PC-9 (cell line): ENCODE measurements around the gene STRN4.

Experiments
- EZH2 ChIP-seq: fragments of 200-600 bp; sonication (generic); IDR thresholded peaks from 2 replicates; pipeline ENCODE4 v1.8.0; 2017; ENCODE audit warnings: antibody characterized with exemption, low read depth
- TF ChIP-seq, protein P1 (sequence below): fragments of 200-600 bp; sonication (generic); conservative IDR thresholded peaks from 2 replicates; pipeline ENCODE4 v1.6.1; 2017; ENCODE audit warnings: mixed run types, antibody characterized with exemption, mild to moderate bottlenecking, moderate library complexity

DNA sequence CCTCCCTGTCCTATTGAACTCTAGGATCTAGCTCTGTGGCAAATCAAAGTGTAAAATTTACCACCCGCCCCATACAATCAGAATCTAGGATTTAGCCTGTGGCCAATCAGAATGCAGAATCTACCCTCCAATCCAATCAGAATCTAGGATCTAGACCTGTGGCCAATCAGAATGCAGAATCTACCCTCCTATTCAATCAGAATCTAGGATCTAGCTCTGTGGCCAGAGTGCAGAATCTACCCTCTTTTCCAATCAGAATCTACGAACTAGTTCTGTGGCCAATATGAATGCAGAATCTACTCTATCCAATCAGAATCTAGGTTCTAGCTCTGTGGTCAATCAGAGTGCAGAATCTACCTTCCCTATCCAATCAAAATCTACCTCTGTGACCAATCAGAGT is 55.1 kb downstream of the STRN4 start:
- TF ChIP-seq, protein P1, sequence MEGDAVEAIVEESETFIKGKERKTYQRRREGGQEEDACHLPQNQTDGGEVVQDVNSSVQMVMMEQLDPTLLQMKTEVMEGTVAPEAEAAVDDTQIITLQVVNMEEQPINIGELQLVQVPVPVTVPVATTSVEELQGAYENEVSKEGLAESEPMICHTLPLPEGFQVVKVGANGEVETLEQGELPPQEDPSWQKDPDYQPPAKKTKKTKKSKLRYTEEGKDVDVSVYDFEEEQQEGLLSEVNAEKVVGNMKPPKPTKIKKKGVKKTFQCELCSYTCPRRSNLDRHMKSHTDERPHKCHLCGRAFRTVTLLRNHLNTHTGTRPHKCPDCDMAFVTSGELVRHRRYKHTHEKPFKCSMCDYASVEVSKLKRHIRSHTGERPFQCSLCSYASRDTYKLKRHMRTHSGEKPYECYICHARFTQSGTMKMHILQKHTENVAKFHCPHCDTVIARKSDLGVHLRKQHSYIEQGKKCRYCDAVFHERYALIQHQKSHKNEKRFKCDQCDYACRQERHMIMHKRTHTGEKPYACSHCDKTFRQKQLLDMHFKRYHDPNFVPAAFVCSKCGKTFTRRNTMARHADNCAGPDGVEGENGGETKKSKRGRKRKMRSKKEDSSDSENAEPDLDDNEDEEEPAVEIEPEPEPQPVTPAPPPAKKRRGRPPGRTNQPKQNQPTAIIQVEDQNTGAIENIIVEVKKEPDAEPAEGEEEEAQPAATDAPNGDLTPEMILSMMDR: no peak
- no peak for TF ChIP-seq EZH2
